Stimulated activated CD4-positive, alpha-beta T cell treated with anti-CD3 and anti-CD28 coated beads, Interleukin-2, amount 100 ng/mL, for 24 hours (primary cell): ENCODE data around the gene ZNF511.
A peak's percentile ranks its signal among the peaks of the same experiment; 100 is the strongest.
"Not testable (repeated sequence)": the region's sequence is repeated elsewhere in the genome, so short reads cannot be mapped to it uniquely, and the experiment has no call there.

Experiments used
- DNase-seq, 2 donors: peaks; one replicate each; pipeline ENCODE4 v3.0.0-alpha.2; 2020

The ZNF511 gene, protein sequence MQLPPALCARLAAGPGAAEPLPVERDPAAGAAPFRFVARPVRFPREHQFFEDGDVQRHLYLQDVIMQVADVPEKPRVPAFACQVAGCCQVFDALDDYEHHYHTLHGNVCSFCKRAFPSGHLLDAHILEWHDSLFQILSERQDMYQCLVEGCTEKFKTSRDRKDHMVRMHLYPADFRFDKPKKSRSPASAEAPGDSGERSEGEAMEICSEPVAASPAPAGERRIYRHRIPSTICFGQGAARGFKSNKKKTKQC

DNA sequence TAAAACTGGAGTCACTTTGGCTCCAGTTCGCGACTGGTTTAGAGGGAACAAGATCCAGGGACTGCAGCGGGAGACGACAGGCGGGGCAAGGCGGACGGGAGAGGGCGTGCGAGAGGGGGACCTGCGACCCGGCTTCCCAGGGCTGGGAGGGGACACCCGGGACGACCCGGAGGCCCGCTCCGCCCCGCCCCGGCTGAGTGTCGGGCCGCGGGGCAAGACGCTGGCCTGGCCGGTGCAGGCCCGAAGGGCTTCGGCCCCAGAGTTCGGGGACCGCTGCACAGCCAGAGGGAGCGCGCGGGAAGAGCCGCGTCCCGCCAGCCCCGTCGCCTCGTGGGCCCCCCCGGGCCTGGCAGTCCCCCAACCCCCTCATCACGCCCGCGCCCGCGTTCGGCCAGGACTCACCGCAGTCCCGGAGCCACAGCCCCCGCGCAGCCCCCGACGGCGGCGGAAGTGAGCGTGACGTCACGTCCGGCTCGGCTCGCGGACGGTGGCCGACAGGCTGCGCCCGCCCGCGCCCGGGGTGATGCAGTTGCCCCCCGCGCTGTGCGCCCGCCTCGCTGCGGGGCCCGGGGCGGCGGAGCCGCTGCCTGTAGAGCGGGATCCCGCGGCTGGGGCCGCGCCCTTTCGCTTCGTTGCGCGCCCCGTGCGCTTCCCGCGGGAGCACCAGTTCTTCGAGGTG is at the start of gene ZNF511, which contains the start of gene TUBGCP2:
ZNF511 (plus strand) TSS at position 494 of the 679 bp plus-strand sequence; CDS start at position 524, 30 bp downstream.
TUBGCP2 (minus strand) TSS at position 452 of the 679 bp plus-strand sequence. CDS start 5,931 bp downstream, outside the sequence.
- DNase-seq, result peak; percentile 87 to 90

DNA sequence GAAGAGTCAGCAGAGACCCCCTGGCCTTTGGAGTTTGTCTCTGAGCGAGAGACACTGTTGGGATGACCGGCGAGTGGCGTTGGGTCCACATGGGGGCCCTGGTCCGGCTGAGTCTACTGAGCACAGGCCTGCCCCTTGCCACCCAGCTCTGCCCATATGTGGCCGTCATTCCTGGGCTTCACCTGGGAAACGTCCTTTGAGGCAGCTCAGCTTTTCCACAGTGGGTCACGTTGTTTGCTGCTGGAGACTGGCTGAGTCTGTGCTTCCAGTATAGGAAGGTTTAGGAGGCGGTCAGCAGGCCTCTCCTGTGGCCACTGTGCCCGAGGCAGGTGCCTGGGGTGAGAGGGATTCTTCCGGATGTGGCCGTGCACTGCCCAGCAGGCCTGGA is 49.1 kb upstream of the ZNF511 start:
- no peak for DNase-seq

DNA sequence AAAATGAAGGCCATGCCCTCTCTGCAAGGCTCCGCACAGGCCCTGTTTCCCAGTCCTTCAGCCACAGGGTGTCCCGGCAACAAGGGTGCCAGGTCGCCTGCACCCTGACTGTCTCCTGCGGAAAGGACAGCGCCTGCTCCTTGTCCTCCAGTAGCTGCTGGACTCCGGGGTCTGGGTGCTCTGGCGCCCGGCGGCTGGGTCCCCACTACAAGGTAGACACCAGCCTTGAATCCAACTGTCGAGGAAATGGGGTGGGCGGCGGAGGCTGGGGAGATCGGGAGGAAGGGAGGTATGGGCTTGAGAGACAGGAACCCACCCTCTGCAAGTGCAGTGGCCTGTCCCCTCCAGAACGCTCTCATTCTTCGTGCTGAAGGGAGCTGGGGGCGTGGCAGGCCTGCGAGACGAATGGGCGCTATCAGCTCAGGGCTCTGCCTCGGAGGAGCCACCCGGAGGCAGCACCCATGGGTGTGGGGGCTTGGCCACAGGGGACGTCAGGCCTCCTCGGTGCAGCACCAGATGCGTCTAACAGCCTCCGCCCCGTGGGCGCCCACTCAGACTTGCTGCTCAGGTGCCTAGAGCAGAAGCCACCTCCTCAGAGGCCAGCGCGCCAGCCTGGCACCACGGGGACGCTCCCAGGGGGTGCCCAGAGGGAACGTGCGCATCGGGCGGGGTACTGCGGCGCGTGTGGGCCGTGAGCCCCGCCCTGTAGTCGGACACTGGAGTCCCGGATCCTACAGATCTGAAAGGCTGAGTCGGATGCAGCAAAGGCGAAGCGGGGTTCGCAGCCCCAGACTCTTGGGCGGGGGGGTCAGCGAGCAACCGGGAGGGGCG is 47.6 kb upstream of the ZNF511 start:
- DNase-seq, result peak; percentile 67 to 72

DNA sequence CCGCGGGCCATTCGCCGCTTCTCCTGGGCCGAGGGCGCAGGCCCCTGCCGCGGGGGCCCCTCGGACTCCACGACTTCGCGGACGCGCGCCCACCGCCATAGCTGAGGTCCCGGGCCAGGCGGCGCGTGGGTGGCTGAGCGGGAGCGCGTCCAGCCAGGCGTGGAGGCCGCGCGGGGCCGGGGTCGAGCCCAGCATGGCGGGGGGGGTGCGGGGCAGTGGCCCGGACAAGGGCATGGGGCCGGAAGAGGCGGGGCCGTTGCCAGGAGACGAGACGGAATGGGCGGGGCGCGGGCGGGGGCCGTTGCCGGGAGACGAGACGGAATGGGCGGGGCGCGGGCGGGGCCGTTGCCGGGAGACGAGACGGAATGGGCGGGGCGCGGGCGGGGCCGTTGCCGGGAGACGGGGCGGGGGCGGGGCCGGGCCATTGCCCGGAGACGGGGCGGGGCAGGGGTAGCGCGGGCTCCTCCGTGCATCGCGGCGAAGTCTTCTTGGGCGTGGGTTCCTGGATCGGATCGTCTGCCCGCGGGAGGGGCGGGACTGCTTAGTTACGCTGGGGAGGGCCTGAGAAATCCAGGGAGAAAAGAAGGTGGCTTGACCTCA is 46.9 kb upstream of the ZNF511 start:
- DNase-seq, result peak; percentile 85 to 88

DNA sequence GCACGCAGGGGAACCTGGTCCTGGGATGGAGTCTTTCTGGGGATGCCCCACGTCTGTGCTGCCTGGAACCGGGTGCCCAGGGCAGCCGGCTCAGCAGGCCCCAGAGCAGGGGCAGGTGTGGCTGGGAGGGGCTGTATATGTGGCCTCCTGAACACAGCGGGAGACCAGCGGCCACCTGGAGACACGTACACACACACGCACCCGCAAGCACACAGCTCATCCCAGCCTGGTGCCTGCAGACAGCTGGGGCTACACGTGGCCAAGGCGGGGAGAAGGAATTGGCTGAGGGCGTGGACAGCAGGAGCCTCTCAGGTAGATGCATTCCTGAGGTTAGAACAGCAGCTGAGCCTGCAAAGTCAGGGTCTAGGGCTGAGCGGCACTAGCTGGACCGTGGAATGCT is 46.0 kb upstream of the ZNF511 start:
- no peak for DNase-seq

DNA sequence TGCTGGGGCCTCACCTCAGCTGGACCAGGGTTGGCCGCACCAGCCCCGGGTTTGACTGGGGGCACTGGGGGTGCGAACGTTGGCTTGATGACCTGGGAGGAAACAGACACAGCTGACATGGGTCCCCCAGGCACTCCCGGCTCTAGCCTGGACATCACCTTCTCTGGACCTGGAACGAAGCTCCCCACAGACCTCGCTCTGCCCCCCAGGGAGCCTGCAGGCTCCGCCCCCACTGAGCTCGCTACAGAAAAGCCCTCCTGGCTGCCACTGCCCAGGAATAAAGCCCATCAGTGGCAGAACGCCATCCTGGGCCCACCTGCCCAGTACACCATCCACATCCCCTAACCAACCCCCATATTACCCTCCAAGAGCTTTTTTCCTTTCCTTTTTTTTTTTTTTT is 45.0 kb upstream of the ZNF511 start:
- no peak for DNase-seq

DNA sequence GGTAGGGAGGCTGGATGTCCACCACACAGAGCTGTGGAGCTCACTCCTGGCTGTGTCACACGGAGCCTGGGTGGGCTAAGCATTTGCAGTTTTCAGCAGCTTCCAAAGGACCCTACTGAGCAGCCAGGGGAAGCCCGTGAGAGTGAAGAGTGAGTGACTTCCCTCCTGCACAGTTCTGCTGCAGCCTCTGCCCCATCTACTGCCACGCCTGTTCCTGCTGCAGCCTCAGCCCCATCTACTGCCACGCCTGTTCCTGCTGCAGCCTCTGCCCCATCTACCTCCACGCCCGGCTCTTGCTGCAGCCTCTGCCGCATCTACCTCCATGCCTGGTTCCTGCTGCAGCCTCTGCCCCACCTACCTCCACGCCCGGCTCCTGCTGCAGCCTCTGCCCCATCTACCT is 44.3 kb upstream of the ZNF511 start:
- no peak for DNase-seq

DNA sequence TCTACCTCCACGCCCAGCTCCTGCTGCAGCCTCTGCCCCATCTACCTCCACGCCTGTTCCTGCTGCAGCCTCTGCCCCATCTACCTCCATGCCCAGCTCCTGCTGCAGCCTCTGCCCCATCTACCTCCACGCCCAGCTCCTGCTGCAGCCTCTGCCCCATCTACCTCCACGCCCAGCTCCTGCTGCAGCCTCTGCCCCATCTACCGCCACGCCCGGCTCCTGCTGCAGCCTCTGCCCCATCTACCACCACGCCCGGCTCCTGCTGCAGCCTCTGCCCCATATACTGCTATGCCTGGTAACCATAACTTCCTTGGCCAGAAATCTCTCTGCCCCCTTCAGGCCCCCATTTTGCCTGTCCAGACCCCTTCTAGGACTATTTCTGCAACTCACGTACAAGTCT is 43.7 kb upstream of the ZNF511 start:
- not testable (repeated sequence) for DNase-seq

DNA sequence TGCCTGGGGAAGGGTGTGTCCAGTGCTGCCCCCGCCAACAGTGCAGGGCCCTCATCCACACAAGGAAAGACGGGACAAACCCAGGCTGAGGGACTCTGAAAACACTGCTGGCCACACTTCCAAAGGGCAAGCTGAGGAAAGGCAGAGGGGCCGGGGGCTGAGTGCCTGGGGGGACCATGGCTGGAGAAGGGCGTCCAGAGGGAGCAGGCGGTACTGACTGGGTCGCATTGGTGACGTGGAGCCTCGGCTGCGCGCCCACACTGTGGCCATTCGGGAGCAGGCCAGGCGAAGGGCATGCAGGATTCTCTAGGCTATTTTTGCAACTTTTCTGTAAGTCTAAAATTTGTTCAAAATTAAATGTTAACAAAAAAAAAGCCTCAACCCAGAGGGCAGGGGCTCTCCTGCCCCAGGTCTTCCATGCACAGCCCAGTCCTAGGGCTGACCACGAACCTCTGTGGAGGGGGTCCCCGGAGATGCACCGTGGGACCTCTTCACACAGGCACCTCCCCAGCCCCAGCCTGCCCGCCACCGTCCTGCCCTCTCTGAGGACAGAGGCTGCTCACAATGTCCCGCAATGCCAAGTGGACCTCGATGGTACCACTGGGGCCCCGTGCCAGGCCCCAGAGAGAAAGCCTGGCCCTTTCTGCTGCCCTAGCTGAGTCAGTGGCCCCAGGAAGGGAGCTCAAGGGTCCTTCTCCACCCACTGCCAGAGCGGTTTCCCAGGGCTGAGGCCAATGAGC is 42.5 kb upstream of the ZNF511 start:
- no peak for DNase-seq

DNA sequence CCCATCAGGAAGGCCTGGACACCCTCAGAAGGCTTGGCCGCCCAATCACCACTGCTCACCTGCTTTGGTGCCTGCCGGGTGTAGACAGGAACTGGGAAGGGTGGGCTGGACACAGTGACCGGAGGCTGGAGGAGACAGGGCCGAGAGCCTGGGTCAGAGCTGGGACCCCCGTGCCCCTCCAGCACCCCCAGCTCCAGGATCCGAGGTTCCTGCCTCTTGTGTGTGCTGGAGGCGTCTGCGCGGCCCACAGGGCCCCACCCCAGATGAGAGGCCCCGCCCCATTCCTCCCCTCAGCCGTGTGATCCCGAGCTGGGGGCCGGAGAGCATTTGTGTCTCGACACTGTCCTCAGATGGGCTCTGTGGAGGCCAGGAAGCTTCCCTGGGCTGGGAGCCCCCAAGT is 41.4 kb upstream of the ZNF511 start:
- no peak for DNase-seq

DNA sequence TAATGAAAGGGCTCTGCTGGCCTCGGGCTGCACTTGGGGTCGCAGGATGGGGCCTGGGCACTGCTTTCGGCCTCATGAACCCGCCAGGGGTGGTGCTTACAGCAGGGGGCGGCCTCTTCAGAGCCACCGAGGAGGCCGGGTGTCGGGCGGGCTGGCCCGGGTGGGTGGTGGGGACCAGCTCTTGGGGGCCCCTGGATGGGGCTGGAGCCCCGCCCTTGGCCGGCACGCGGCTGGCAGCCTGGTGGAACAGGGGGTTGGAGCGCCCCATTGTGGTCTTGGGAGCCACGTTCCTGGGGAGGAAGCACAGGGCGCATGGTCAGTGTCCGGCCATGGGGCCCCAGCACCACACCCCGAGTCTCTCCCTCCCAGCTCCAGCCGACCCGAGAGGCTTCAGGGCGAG is 40.9 kb upstream of the ZNF511 start:
- no peak for DNase-seq

DNA sequence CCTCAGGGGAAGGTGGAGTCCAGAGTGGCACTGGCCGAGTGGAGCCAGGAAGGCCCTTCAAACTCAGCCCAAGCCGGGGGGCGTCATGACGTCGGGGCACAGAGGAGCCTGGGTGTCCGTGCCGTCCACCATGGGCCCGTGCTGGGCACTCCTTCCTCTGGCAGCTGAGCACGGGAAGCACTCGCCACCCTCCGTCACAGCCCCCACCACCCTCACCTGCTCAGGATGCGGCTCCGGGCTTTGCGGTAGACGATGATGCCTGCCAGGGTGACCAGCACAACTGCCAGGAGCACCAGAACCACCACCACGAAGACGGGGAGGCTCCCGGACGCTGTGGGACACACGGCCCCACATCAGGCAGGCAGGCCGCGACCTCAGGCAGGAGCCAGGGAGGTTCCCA is 40.2 kb upstream of the ZNF511 start:
- DNase-seq, result no peak

DNA sequence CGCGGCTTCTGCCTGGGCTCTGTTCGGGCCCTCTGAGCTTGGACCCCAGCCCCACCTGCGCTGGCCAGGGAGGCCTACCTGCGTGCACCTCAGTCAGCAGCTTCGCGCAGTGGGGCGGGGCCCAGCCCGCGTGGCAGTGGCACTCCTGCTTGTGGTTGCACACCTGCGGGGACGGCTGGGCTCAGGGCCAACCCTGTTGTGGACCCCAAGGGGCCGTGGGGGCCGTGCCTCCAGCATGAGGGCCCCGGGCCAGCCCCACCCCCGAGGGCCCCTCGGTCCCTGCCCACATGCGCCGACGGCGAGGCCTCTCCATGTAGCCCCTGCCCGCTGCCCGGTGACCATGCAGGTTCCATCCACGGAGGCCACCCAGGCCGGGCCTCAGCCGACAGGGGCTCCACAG is 39.3 kb upstream of the ZNF511 start:
- no peak for DNase-seq

DNA sequence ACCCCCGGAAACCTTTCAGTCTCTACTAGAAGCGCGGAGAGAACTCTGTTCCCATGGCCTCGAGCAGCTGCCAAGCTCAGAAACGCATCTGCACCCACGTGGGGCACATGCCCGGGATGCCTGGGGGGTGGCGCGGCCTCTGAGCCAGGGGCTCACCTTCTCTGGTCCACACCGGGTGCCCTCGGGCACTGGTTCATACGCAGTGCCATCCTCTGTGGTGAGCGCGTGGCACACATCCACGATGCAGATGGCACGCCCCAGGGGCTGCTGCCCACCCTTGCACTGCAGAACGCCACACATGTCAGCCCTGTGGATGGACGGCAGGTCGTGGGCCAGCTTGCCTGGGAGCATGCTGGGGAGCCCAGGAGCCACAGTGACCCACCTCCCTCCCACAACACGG is 38.5 kb upstream of the ZNF511 start:
- no peak for DNase-seq

DNA sequence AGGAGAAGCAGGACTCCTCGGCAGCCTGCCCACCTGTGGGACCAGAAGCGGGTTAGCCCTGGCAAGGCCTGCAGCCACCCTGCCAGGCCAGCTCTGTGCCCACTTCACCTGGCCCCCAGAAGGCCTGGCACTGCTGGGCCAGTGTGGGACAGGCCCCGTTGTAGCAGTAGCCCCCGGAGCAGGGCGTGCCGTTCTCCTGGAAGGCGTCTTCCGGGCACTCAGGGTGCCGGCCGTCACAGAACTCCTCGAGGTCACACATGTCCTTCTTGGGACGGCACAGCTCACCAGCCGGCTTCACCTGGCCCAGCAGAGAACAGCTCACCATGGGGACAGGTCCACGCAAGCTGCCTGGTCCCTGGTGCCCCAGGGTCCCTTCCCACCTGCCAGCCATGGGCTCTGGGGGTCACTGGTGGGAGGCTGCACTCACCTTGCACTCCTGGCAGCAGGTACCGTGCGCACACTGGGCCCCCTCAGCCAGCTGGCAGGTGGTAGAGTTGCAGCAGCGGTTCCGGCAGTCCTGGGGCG is 37.9 kb upstream of the ZNF511 start:
- DNase-seq, result no peak

DNA sequence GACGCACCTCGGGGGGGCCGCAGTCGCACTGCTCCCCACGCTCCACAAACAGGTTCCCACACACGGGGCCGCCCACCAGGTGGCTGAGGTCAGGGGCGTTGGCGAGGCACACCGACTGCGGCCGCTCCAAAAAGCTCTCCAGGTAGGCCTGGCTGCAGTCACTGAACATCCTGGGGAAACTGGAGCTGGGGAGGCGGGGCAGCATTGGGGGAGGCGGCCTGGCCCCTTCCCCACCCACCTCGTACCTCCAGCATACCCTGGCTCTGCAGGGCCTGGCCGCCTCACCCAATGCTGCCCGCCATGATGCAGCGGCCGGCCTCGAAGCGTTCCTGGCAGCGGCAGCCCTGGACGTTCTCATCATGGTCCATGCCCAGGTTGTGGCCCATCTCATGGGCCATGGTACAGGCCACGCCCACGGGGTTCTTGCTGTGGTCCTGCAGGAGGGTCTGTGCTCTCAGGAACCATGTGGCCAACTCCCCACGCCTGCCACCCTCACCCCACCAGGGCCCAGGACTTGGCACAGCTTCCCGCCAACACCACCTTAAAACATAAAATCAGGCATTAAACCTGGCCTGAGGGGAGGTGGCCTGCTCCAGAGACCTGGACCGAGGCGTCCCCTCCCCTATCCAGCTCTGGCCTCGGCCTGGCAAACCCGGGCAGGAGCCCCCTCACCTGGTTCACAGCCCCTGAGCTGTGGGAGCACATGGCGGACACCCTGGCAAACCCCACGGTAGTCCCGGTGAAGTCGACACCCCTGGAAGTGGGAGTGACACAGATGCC is 37.0 kb upstream of the ZNF511 start:
- DNase-seq, result no peak

DNA sequence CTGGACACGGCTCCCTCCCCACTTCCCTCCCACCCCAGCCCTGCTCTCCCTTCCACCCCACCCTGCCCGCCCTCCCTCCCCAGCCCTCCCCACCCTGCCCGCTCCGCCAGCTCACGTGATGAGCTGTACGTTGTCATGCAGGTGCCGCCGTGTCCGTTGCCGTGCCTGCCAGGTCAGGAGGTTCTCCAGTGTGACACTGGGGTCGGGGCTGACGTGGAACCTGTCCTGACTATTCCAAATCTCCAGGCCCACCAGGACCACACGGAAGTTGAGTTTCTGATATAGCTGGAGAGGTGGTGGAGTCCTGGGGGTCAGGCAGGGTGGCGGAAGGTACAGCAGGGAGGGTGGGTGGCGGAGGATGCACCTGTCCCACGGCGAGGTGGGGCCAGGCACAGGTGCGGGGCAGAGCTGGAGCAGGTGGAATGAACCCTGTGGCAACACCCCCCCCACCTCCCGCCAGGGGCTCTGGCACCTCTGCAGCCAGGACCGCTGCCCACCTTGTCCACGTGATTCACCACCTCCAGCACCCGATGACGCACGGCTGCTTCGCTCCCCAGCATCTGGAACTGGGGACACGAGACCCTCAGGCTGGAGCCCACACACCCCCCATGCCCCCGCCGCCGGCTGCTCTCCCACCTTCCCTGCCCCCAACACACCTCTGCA is 36.3 kb upstream of the ZNF511 start:
- DNase-seq, result no peak

DNA sequence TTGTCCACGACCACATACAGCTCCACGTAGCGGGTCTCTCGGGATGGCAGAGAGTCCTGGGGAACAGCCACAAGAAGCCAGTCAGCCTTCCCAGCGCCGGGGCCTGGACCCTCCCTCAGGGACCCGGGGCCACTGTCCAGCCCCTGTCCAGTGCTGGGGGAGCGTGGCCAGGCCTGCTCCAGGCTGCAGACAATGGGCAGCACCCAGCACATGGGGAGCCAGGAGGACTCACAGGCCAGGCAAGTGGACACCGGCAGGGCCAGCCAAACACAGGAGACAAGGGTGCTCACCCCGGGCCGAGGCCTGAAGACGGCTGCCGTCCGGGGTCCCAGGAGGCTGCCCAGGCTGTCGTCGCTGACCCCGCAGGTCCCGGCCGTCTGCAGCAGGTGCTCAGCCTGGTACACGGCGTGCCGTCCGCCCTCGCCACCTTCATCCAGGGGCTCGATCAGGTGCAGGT is 35.7 kb upstream of the ZNF511 start:
- DNase-seq, result no peak

DNA sequence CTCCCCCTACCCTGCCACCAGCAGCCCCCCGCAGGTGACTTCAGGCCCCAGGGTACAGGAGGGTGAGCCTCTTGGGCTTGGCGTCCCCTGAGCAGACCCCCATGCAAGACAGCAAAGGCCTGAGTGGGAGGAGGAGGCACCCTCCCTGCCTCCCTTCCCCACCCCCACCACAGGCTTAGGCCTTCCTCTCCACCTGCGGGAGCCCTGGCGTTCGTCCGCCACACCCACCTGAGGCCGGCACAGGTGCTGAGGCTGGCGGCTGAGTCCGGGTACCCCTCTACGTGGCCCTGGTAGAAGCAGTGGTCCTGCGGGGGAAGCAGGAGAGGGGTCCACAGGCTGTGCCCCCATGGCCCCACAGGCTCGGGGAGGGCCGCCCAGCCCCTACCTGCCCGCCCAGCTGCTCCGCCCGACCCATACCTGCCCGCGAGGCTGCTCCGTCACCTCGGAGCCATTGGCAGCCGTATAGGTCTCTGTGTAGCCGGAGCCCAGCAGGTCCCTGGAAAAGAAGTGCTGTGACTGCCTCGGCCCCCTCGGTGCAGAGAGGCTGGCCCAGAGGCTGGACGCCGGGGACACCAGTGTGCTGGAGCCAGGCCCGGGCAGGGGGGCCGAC is 35.1 kb upstream of the ZNF511 start:
- no peak for DNase-seq
